ENCODE data around the gene INO80. TPM values are rescaled to one million over a fixed set of nuclear protein-coding genes. Genes with fewer than 3 reads are reported as not detected.

INO80 gene
- total and polyA plus RNA-seq, 2 donors (not counting 3 experiments of a cell fraction or from before 2014, with no cell fraction given), result 5.7 to 29.1 TPM

DNA sequence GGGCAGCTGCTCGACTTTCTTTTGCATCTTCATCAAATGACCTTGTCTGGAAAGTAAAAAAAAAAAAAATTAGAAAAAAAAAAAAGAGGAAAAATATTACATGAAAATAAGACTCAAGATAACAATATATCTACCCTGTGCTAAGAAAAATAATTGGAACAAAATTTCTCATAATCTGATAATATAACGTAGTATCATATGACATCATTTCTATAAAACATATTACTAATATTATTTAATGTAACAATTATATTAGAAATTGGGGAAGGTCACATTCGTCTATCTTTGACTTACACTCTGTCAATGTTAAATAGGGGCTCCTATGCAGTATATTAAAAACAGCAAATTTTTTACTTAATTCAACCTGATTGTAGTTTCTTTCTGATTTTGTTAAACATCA, 44.1 kb downstream of the INO80 start:
- H3K9me3 ChIP-seq (replicated peaks; ENCODE audit: control insufficient read depth, insufficient read depth, low read length), result no peaks in the 10 kb centered on the region
- H3K27ac ChIP-seq (ENCODE audit: insufficient read depth, low read depth, low read length), result no peak overlapping the region
- H2AFZ ChIP-seq (ENCODE audit: low read depth, low read length), result no peak overlapping the region
- intact Hi-C loops (cut with micrococcal nuclease), result no loop called here
- DNase-seq (ENCODE audit: low read depth, low spot score) (no peak), FAIRE-seq (no peak)
- no peaks in the 10 kb centered on the region for H3K79me2 ChIP-seq (ENCODE audit: control insufficient read depth, insufficient read depth, low read length)
- H3K9ac ChIP-seq (replicated peaks; ENCODE audit: extremely low read depth, insufficient read depth, low read length), result no peak overlapping the region
- ChIA-PET POLR2A (no interaction called here), CTCF (interaction anchor here (0.6 kb wide), 1 partner anchor 213 kb away, joined by 3 read pairs; no protein-coding TSS in a partner anchor)
- H3K27me3 ChIP-seq (ENCODE audit: control insufficient read depth in 2 of 2, insufficient read depth in 2 of 2, low read length in 2 of 2), result no peaks in the 10 kb centered on the region
- no peaks in the 10 kb centered on the region for H3K4me1 ChIP-seq (ENCODE audit: control insufficient read depth, extremely low read depth, insufficient read depth, low read length)
- no peak overlapping the region for H3K4me2 ChIP-seq (ENCODE audit: insufficient read depth, low read length)
- TF ChIP-seq POLR2AphosphoS5 (IDR thresholded peaks at IDR 0.05; ENCODE audit: insufficient read depth, low read depth, low read length), result no peak
- TF ChIP-seq MYC (IDR thresholded peaks at IDR 0.05; ENCODE audit: low read depth, low read length), result no peak
- TF ChIP-seq, protein P1, sequence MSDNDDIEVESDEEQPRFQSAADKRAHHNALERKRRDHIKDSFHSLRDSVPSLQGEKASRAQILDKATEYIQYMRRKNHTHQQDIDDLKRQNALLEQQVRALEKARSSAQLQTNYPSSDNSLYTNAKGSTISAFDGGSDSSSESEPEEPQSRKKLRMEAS (IDR thresholded peaks at IDR 0.05; ENCODE audit: insufficient read depth, insufficient read length), result no peak
- BruUV-seq (replicated peaks), result no TSS peak
- dilution Hi-C loops (cut with MboI; ENCODE audit: extremely low pct_ligation_motif_present, low sequenced_read_pairs), result no loop called here
- H4K20me1 ChIP-seq (replicated peaks; ENCODE audit: control insufficient read depth, extremely low read depth, insufficient read depth, low read length), result no peaks in the 10 kb centered on the region
- no peaks in the 10 kb centered on the region for H3K9me1 ChIP-seq (replicated peaks; ENCODE audit: control insufficient read depth, extremely low read depth, insufficient read depth, low read length)
- peaks cover 12 to 19% of the 10 kb centered on the region in 2 experiments for H3K36me3 ChIP-seq (ENCODE audit: control insufficient read depth in 2 of 2, extremely low read depth in 1 of 2, insufficient read depth in 2 of 2, low read length in 2 of 2)
- H3K4me3 ChIP-seq (replicated peaks in 1 of 3; ENCODE audit: insufficient read depth in 1 of 3, low read depth in 1 of 3, low read length in 3 of 3), result no peak overlapping the region

DNA sequence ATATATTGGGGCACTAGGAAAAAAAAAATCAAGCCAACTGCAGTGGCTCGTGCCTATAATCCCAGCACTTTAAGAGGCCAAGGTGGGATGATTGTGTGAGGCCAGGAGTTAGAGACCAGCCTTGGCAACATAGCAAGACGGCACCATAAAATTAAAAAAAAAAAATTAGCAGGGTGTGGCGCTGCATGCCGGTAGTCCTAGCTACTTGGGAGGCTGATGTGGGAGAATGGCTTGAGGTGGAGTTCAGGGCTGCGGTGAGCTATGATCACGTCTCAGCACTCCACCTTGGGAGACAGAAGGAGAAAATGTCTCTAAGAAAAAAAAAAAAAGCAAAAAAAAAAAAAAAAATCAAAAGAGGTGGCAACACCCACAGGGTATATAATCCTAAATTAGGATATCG, 49.6 kb downstream of the INO80 start:
- intact Hi-C loops (cut with micrococcal nuclease), result no loop called here
- H3K79me2 ChIP-seq (ENCODE audit: control insufficient read depth, insufficient read depth, low read length), result no peaks in the 10 kb centered on the region
- TF ChIP-seq POLR2A (IDR thresholded peaks at IDR 0.05; ENCODE audit: low read depth, low read length), result no peak
- TF ChIP-seq MYC (IDR thresholded peaks at IDR 0.05; ENCODE audit: low read depth, low read length), result no peak
- TF ChIP-seq GATA2 (IDR thresholded peaks at IDR 0.05; ENCODE audit: insufficient read depth, insufficient read length, low read depth, low read length), result no peak
- no peak for TF ChIP-seq JUN (IDR thresholded peaks at IDR 0.05; ENCODE audit: borderline replicate concordance, insufficient read depth, insufficient read length, low read depth)
- TF ChIP-seq, protein P2, sequence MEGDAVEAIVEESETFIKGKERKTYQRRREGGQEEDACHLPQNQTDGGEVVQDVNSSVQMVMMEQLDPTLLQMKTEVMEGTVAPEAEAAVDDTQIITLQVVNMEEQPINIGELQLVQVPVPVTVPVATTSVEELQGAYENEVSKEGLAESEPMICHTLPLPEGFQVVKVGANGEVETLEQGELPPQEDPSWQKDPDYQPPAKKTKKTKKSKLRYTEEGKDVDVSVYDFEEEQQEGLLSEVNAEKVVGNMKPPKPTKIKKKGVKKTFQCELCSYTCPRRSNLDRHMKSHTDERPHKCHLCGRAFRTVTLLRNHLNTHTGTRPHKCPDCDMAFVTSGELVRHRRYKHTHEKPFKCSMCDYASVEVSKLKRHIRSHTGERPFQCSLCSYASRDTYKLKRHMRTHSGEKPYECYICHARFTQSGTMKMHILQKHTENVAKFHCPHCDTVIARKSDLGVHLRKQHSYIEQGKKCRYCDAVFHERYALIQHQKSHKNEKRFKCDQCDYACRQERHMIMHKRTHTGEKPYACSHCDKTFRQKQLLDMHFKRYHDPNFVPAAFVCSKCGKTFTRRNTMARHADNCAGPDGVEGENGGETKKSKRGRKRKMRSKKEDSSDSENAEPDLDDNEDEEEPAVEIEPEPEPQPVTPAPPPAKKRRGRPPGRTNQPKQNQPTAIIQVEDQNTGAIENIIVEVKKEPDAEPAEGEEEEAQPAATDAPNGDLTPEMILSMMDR (IDR thresholded peaks at IDR 0.05; ENCODE audit: extremely low read depth in 1 of 2, insufficient read depth in 1 of 2, low read depth in 1 of 2, low read length in 2 of 2), result no peak
- TF ChIP-seq, protein P1 (IDR thresholded peaks at IDR 0.05; ENCODE audit: insufficient read depth, insufficient read length), result no peak
- TF ChIP-seq FOS (IDR thresholded peaks at IDR 0.05; ENCODE audit: borderline replicate concordance, insufficient read depth, low read length), result no peak
- TF ChIP-seq EZH2 (IDR thresholded peaks at IDR 0.05; ENCODE audit: borderline replicate concordance, low read depth, low read length, severe bottlenecking), result no peak
- no peak for TF ChIP-seq POLR2AphosphoS5 (IDR thresholded peaks at IDR 0.05; ENCODE audit: insufficient read depth, low read depth, low read length)
- no peaks in the 10 kb centered on the region for H3K9me1 ChIP-seq (replicated peaks; ENCODE audit: control insufficient read depth, extremely low read depth, insufficient read depth, low read length)
- no peak overlapping the region for H2AFZ ChIP-seq (ENCODE audit: low read depth, low read length)
- H3K9ac ChIP-seq (replicated peaks; ENCODE audit: extremely low read depth, insufficient read depth, low read length), result no peak overlapping the region
- H3K27me3 ChIP-seq (ENCODE audit: control insufficient read depth in 2 of 2, insufficient read depth in 2 of 2, low read length in 2 of 2), result no peaks in the 10 kb centered on the region
- BruUV-seq (replicated peaks), result no TSS peak
- dilution Hi-C loops (cut with MboI; ENCODE audit: extremely low pct_ligation_motif_present, low sequenced_read_pairs), result no loop called here
- no peak for DNase-seq (ENCODE audit: low read depth, low spot score)
- H3K4me1 ChIP-seq (ENCODE audit: control insufficient read depth, extremely low read depth, insufficient read depth, low read length), result no peaks in the 10 kb centered on the region
- peaks cover 2% of the 10 kb centered on the region for H3K9me3 ChIP-seq (replicated peaks; ENCODE audit: control insufficient read depth, insufficient read depth, low read length)
- H3K4me2 ChIP-seq (ENCODE audit: insufficient read depth, low read length), result no peak overlapping the region
- ChIA-PET CTCF (interaction anchor here (0.8 to 1.8 kb wide), 4 partner anchors 12 to 162 kb away, joined by 3 to 6 read pairs (median 3); no protein-coding TSS in a partner anchor), POLR2A (interaction anchor here (0.9 kb wide), 1 partner anchor 24 kb away, joined by 3 read pairs; no protein-coding TSS in a partner anchor)
- H3K27ac ChIP-seq (ENCODE audit: insufficient read depth, low read depth, low read length), result no peak overlapping the region
- no peak for FAIRE-seq
- no peaks in the 10 kb centered on the region for H4K20me1 ChIP-seq (replicated peaks; ENCODE audit: control insufficient read depth, extremely low read depth, insufficient read depth, low read length)
- peaks cover 13 to 15% of the 10 kb centered on the region in 2 experiments for H3K36me3 ChIP-seq (ENCODE audit: control insufficient read depth in 2 of 2, extremely low read depth in 1 of 2, insufficient read depth in 2 of 2, low read length in 2 of 2)
- H3K4me3 ChIP-seq (replicated peaks in 1 of 3; ENCODE audit: insufficient read depth in 1 of 3, low read depth in 1 of 3, low read length in 3 of 3), result no peak overlapping the region

Measured in endothelial cell of umbilical vein (primary cell).